Muscle of leg (tissue), 11 donors: Measurements from ENCODE around the gene FBXW4. TPM values are rescaled to one million over a fixed set of nuclear protein-coding genes. Genes with fewer than 3 reads are reported as not detected.

Source experiments
- DNase-seq: peaks from one replicate; pipeline ENCODE4 v3.0.0; 2013
- H3K27ac ChIP-seq: one replicate; pipeline ENCODE4 v1.5.1; 2013; ENCODE audit warnings: mild to moderate bottlenecking, low read length, control low read depth
- H3K27me3 ChIP-seq: one replicate; pipeline ENCODE4 v1.6.1; 2013; ENCODE audit warnings: low read length; ENCODE audit not compliant: control insufficient read depth, insufficient read depth
- H3K36me3 ChIP-seq: one replicate; pipeline ENCODE4 v1.6.1; 2013; ENCODE audit warnings: low read length; ENCODE audit not compliant: control insufficient read depth, insufficient read depth
- H3K4me1 ChIP-seq: one replicate; pipeline ENCODE4 v1.6.1; 2013; ENCODE audit warnings: low read length; ENCODE audit not compliant: control insufficient read depth, insufficient read depth
- H3K4me3 ChIP-seq: one replicate; pipeline ENCODE4 v1.5.1; 2013; ENCODE audit warnings: low read length, control low read depth
- H3K9me3 ChIP-seq: replicated peaks from 2 replicates; pipeline ENCODE4 v1.6.1; 2013; ENCODE audit warnings: low read depth, low read length; ENCODE audit not compliant: control insufficient read depth
- WGBS: methylation state at CpG from one replicate; pipeline ENCODE4 v1.1.5; 2013; ENCODE audit warnings: missing lambda C conversion rate; ENCODE audit not compliant: insufficient coverage; 5-methylcytosine and 5-hydroxymethylcytosine counted together
- polyA plus RNA-seq, 8 donors: library from polyadenylated mRNA; unstranded; fragments of 120-200 nt; gene quantifications; one replicate each; pipeline versions ENCODE4 v1.2.1 to v1.2.3, GENCODE V29; 2013; ENCODE audit warnings: inconsistent platforms in 1 of 8, low replicate concordance in 1 of 8; ENCODE audit not compliant: insufficient read length in 8 of 8, insufficient read depth in 1 of 8
- total RNA-seq: library from RNA; stranded (reverse); fragments of 120-200 nt; gene quantifications from one replicate; pipeline ENCODE4 v1.2.4, GENCODE V29; 2013

Gene FBXW4
- total and polyA plus RNA-seq, 9 donors: 38.0 to 51.5 (median 44.1) TPM

GRCh38 chr10:101723176-101723575, 28.2 kb upstream of the FBXW4 start:
- no peaks in the 10 kb centered on the region for H3K36me3 ChIP-seq
- H3K27ac ChIP-seq: no peak overlapping the region
- peaks cover 4% of the 10 kb centered on the region for H3K4me1 ChIP-seq
- H3K27me3 ChIP-seq: no peaks in the 10 kb centered on the region
- 100% methylated on average over 2 of the region's 3 CpGs for WGBS
- H3K9me3 ChIP-seq: no peaks in the 10 kb centered on the region
- no peak overlapping the region for H3K4me3 ChIP-seq
- DNase-seq: no peak

GRCh38 chr10:101721806-101722205, 26.8 kb upstream of the FBXW4 start:
- Histone ChIP-seq H3K36me3 (no peaks in the 10 kb centered on the region), H3K27ac (no peak overlapping the region), H3K4me1 (peaks cover 4% of the 10 kb centered on the region), H3K9me3 (no peaks in the 10 kb centered on the region), H3K27me3 (no peaks in the 10 kb centered on the region), H3K4me3 (no peak overlapping the region)
- 52% methylated on average over 2 of the region's 2 CpGs for WGBS
- no peak for DNase-seq

- Histone ChIP-seq H3K9me3 (no peaks in the 10 kb centered on the region), H3K27me3 (no peaks in the 10 kb centered on the region), H3K4me3 (no peak overlapping the region), H3K36me3 (no peaks in the 10 kb centered on the region), H3K27ac (no peak overlapping the region), H3K4me1 (peaks cover 4% of the 10 kb centered on the region)
- no peak for DNase-seq
- WGBS: 89% methylated on average over 4 of the region's 6 CpGs
Observed at GRCh38 chr10:101720606-101721230, 25.7 kb upstream of the FBXW4 start.

GRCh38 chr10:101718690-101719275, 23.8 kb upstream of the FBXW4 start:
- WGBS: 100% methylated on average over 1 of the region's 3 CpGs
- H3K4me1 ChIP-seq: no peaks in the 10 kb centered on the region

GRCh38 chr10:101716891-101717659, 22.1 kb upstream of the FBXW4 start:
- H3K27me3 ChIP-seq: no peaks in the 10 kb centered on the region
- H3K4me1 ChIP-seq: no peaks in the 10 kb centered on the region
- WGBS: 93% methylated on average over 2 of the region's 10 CpGs
- DNase-seq: no peak
- H3K9me3 ChIP-seq: no peaks in the 10 kb centered on the region
- H3K27ac ChIP-seq: no peak overlapping the region
- no peak overlapping the region for H3K4me3 ChIP-seq
- no peaks in the 10 kb centered on the region for H3K36me3 ChIP-seq

More at GRCh38 chr10:101718690-101719275, 23.8 kb upstream of the FBXW4 start:
- H3K36me3 ChIP-seq: no peaks in the 10 kb centered on the region
- no peaks in the 10 kb centered on the region for H3K27me3 ChIP-seq
- no peak overlapping the region for H3K27ac ChIP-seq
- no peak overlapping the region for H3K4me3 ChIP-seq
- no peak for DNase-seq
- no peaks in the 10 kb centered on the region for H3K9me3 ChIP-seq

GRCh38 chr10:101712997-101713396, 18.0 kb upstream of the FBXW4 start:
- Histone ChIP-seq H3K4me3 (no peak overlapping the region), H3K4me1 (peaks cover 2% of the 10 kb centered on the region), H3K27ac (no peak overlapping the region), H3K36me3 (no peaks in the 10 kb centered on the region), H3K27me3 (peaks cover 4% of the 10 kb centered on the region), H3K9me3 (no peaks in the 10 kb centered on the region)
- no peak for DNase-seq
- no CpG with 5 or more reads among the region's 2 CpGs for WGBS

- no peak overlapping the region for H3K4me3 ChIP-seq
- no peak for DNase-seq
- H3K4me1 ChIP-seq: peaks cover 2% of the 10 kb centered on the region
- H3K9me3 ChIP-seq: no peaks in the 10 kb centered on the region
- no CpG with 5 or more reads among the region's 2 CpGs for WGBS
- H3K36me3 ChIP-seq: no peaks in the 10 kb centered on the region
- H3K27me3 ChIP-seq: peaks cover 4% of the 10 kb centered on the region
- no peak overlapping the region for H3K27ac ChIP-seq
Observed at GRCh38 chr10:101710793-101711192, 15.8 kb upstream of the FBXW4 start.

GRCh38 chr10:101710059-101710695, 15.2 kb upstream of the FBXW4 start:
- DNase-seq: no peak
- H3K9me3 ChIP-seq: no peaks in the 10 kb centered on the region
- H3K27ac ChIP-seq: no peak overlapping the region
- H3K36me3 ChIP-seq: no peaks in the 10 kb centered on the region
- WGBS: 25% methylated on average over 7 of the region's 9 CpGs
- peaks cover 4% of the 10 kb centered on the region for H3K27me3 ChIP-seq
- H3K4me1 ChIP-seq: peaks cover 2% of the 10 kb centered on the region
- H3K4me3 ChIP-seq: no peak overlapping the region

- H3K4me3 ChIP-seq: no peak overlapping the region
- 60% methylated on average over 1 of the region's 9 CpGs for WGBS
- H3K9me3 ChIP-seq: no peaks in the 10 kb centered on the region
- no peaks in the 10 kb centered on the region for H3K36me3 ChIP-seq
- H3K27ac ChIP-seq: no peak overlapping the region
- H3K27me3 ChIP-seq: peaks cover 4% of the 10 kb centered on the region
- DNase-seq: no peak
- H3K4me1 ChIP-seq: peaks cover 2% of the 10 kb centered on the region
Observed at GRCh38 chr10:101709359-101710058, 14.5 kb upstream of the FBXW4 start.
